Skeletal muscle tissue (tissue), 4 donors: ENCODE results near the gene REV1. TPM values are rescaled to one million over a fixed set of nuclear protein-coding genes. Genes with fewer than 3 reads are reported as not detected.
"Not testable (repeated sequence)": the region's sequence is repeated elsewhere in the genome, so short reads cannot be mapped to it uniquely, and the experiment has no call there.

Source experiments
- H3K27ac ChIP-seq: one replicate; pipeline ENCODE4 v1.7.0; 2013; ENCODE audit warnings: mild to moderate bottlenecking, low read depth, low read length, inconsistent platforms
- H3K27me3 ChIP-seq, 3 donors: one replicate each; pipeline ENCODE4 v1.7.0; 2013; ENCODE audit warnings: low read length in 3 of 3; ENCODE audit not compliant: control insufficient read depth in 3 of 3, insufficient read depth in 3 of 3
- H3K36me3 ChIP-seq, 3 donors: one replicate each; pipeline ENCODE4 v1.7.0; 2013; ENCODE audit warnings: low read length in 3 of 3; ENCODE audit not compliant: control insufficient read depth in 3 of 3, insufficient read depth in 3 of 3
- H3K4me1 ChIP-seq, 3 donors: one replicate each; pipeline ENCODE4 v1.7.0; 2013; ENCODE audit warnings: low read length in 3 of 3, mild to moderate bottlenecking in 3 of 3; ENCODE audit not compliant: control insufficient read depth in 3 of 3, insufficient read depth in 3 of 3
- H3K4me3 ChIP-seq, 3 donors: one replicate each; pipeline ENCODE4 v1.7.0; 2013; ENCODE audit warnings: low read length in 3 of 3
- H3K9ac ChIP-seq, 3 donors: one replicate each; pipeline ENCODE4 v1.7.0; 2013; ENCODE audit warnings: low read length in 3 of 3, mild to moderate bottlenecking in 3 of 3, moderate library complexity in 2 of 3, low read depth in 1 of 3
- H3K9me3 ChIP-seq, 3 donors: one replicate each; pipeline ENCODE4 v1.7.0; 2013; ENCODE audit warnings: low read length in 3 of 3; ENCODE audit not compliant: control insufficient read depth in 3 of 3
- total RNA-seq: library from RNA; depleted of rRNA; stranded (reverse); fragments of >200 nt; gene quantifications from one replicate; pipeline ENCODE4 v1.2.3, GENCODE V29; 2014
- donor health status: Osteomylitis.

The REV1 gene
- total RNA-seq, 1 donor from 2014 or later, result 59.0 TPM

- Histone ChIP-seq H3K27me3 (no peaks in the 10 kb centered on the region), H3K4me1 (no peaks in the 10 kb centered on the region), H3K9ac (no peak overlapping the region), H3K27ac (no peak overlapping the region), H3K9me3 (no peaks in the 10 kb centered on the region), H3K4me3 (no peak overlapping the region), H3K36me3 (peaks cover 4 to 63% (median 36%) of the 10 kb centered on the region in 3 donors)
Measured at GRCh38 chr2:99380376-99381010, 109.3 kb downstream of the REV1 start.

GRCh38 chr2:99377879-99378278 lies 111.9 kb downstream of the REV1 start:
- Histone ChIP-seq H3K27me3 (no peaks in the 10 kb centered on the region), H3K27ac (no peak overlapping the region), H3K36me3 (peaks cover 14 to 61% (median 34%) of the 10 kb centered on the region in 3 donors), H3K4me3 (no peak overlapping the region), H3K9ac (no peak overlapping the region), H3K4me1 (no peaks in the 10 kb centered on the region), H3K9me3 (no peaks in the 10 kb centered on the region)

GRCh38 chr2:99376254-99376864 lies 113.5 kb downstream of the REV1 start:
- no peak overlapping the region for H3K27ac ChIP-seq
- peaks cover 16 to 57% (median 42%) of the 10 kb centered on the region in 3 donors for H3K36me3 ChIP-seq
- no peaks in the 10 kb centered on the region for H3K4me1 ChIP-seq
- no peak overlapping the region for H3K4me3 ChIP-seq
- H3K27me3 ChIP-seq, result no peaks in the 10 kb centered on the region
- H3K9me3 ChIP-seq, result no peaks in the 10 kb centered on the region
- H3K9ac ChIP-seq, result no peak overlapping the region

DNA sequence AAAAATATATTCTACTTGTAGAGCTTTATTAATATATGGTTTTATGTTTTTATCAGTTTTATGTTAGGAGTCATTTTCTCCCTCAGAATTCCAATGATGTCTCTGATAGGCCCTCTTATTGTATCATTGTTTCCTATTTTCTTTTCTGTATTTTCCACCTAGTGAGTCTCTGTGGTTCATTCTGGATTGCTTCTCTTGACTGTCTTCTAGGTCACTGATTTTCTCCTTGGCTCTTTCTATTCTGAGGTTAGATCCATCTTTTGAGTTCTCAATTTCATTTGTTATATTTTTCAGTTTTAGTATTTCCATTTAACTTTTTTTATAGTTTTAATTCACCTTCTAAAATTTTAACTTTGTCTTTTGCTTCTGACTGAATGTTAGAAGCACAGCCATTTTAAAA lies 115.1 kb downstream of the REV1 start:
- Histone ChIP-seq H3K4me3 (no peak overlapping the region), H3K36me3 (peaks cover 15 to 53% (median 41%) of the 10 kb centered on the region in 3 donors), H3K27me3 (no peaks in the 10 kb centered on the region), H3K4me1 (no peaks in the 10 kb centered on the region), H3K9ac (no peak overlapping the region), H3K9me3 (no peaks in the 10 kb centered on the region), H3K27ac (no peak overlapping the region)

DNA sequence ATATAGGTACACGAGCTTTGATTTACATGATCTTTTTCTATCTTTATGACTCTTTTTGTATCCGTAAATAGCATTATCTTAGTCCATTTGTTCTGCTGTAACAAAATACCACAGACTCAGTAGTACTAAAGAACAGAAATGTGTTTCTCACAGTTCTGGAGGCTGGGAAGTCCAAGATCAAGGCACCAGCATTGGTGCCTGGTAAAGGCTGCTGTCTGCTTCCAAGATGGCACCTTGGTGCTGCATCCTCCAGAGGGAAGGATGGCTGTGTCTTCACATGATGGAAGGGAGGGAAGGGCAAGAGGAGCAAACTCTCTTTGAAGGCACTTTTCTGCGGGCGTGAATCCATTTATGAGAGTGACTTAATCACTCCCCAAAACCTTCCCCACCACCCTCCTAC lies 116.7 kb downstream of the REV1 start:
- Histone ChIP-seq H3K27ac (no peak overlapping the region), H3K4me1 (no peaks in the 10 kb centered on the region), H3K9me3 (no peaks in the 10 kb centered on the region), H3K36me3 (peaks cover 13 to 50% (median 41%) of the 10 kb centered on the region in 3 donors), H3K27me3 (no peaks in the 10 kb centered on the region), H3K4me3 (no peak overlapping the region), H3K9ac (no peak overlapping the region)

GRCh38 chr2:99368854-99369253 lies 121.0 kb downstream of the REV1 start:
- H3K9me3 ChIP-seq, H3K4me3 ChIP-seq, H3K4me1 ChIP-seq, H3K27me3 ChIP-seq, H3K27ac ChIP-seq, H3K9ac ChIP-seq: not testable (repeated sequence)
- peaks cover 17 to 68% (median 67%) of the 10 kb centered on the region in 3 donors for H3K36me3 ChIP-seq

- Histone ChIP-seq H3K36me3 (peaks cover 15 to 72% (median 59%) of the 10 kb centered on the region in 3 donors), H3K4me3 (no peak overlapping the region), H3K27ac (no peak overlapping the region), H3K9ac (no peak overlapping the region), H3K9me3 (no peaks in the 10 kb centered on the region), H3K4me1 (no peaks in the 10 kb centered on the region), H3K27me3 (no peaks in the 10 kb centered on the region)
Measured at GRCh38 chr2:99365661-99366060, 124.2 kb downstream of the REV1 start.

DNA sequence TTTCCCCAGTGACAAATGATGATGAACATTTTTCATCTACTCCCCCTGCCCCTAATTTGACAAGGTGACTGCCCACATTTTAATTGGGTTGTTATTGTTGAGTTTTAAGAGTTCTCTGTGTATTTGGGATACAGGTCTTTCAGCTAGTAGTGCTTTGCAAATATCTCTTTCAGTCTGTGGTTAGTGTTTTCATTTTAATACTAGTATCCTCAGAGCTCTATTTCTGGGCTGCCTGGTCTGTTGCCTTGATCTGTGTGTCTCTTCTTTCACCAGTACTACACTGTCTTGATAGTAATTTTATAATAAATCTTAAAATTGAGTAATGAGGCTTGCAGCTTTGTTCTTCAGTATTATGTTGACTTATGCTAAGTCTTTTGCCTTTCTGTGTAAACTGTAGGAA lies 133.0 kb downstream of the REV1 start:
- Histone ChIP-seq H3K9ac (no peak overlapping the region), H3K27me3 (no peaks in the 10 kb centered on the region), H3K4me3 (no peak overlapping the region), H3K27ac (no peak overlapping the region), H3K36me3 (peaks cover 0 to 4% (median 0%) of the 10 kb centered on the region in 3 donors), H3K4me1 (peaks cover 0 to 4% (median 0%) of the 10 kb centered on the region in 3 donors), H3K9me3 (no peaks in the 10 kb centered on the region)

DNA sequence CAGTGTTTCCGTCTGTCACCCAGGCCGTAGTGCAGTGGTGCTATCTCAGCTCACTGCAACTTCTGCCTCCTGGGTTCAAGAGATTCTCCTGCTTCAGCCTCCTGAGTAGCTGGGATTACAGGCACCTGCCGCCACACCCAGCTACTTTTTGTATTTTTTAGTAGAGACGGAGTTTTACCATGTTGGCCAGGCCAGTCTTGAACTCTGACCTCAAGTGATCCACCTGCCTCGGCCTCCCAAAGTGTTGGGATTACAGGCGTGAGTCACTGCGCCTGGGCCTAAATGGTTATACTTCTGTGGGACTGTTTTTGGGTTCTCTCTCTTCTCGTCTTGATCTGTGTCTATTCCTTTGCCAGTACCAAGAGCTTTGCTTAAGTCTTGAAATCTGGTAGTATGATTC lies 135.0 kb downstream of the REV1 start:
- H3K36me3 ChIP-seq, H3K9ac ChIP-seq, H3K4me3 ChIP-seq, H3K27ac ChIP-seq, H3K9me3 ChIP-seq, H3K27me3 ChIP-seq, H3K4me1 ChIP-seq: not testable (repeated sequence)

DNA sequence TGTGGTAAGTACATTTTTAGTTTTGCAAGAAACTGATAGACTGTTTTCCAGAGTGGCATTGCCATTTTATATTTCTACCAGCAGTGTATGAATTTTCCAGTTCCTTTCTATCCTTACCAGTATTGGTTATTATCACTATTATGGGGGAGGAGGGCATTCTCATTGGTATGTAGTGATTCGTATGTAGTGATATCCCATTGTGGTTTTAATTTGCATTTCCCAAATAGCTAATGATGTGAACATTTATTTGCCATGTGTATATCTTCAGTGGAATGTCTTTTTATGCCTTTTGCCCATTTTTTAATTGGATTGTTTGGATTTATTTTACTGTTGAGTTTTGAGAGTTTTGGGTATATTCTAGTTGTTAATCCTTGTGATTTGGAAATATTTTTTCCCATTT lies 135.7 kb downstream of the REV1 start:
- Histone ChIP-seq H3K9ac (no peak overlapping the region), H3K9me3 (no peaks in the 10 kb centered on the region), H3K4me3 (no peak overlapping the region), H3K36me3 (no peaks in the 10 kb centered on the region), H3K27ac (no peak overlapping the region), H3K4me1 (peaks cover 0 to 4% (median 0%) of the 10 kb centered on the region in 3 donors), H3K27me3 (no peaks in the 10 kb centered on the region)
